GM18873 (cell line): ENCODE data around the gene C22orf39.

ENCODE experiments used
- ATAC-seq: cut with Tn5 transposase; IDR thresholded peaks from one replicate; pipeline ENCODE4 v1.9.1; 2021; ENCODE audit warnings: mild to moderate bottlenecking, moderate library complexity, moderate number of reproducible peaks; ENCODE audit not compliant: unreplicated experiment, low FRiP score

The C22orf39 gene

GRCh38 chr22:19478045-19478900, 30.8 kb upstream of the C22orf39 start:
- ATAC-seq: no peak

GRCh38 chr22:19477321-19478044, 30.0 kb upstream of the C22orf39 start:
- ATAC-seq: no peak

GRCh38 chr22:19476023-19476422, 28.5 kb upstream of the C22orf39 start:
- no peak for ATAC-seq

GRCh38 chr22:19473578-19473977, 26.1 kb upstream of the C22orf39 start:
- no peak for ATAC-seq

DNA sequence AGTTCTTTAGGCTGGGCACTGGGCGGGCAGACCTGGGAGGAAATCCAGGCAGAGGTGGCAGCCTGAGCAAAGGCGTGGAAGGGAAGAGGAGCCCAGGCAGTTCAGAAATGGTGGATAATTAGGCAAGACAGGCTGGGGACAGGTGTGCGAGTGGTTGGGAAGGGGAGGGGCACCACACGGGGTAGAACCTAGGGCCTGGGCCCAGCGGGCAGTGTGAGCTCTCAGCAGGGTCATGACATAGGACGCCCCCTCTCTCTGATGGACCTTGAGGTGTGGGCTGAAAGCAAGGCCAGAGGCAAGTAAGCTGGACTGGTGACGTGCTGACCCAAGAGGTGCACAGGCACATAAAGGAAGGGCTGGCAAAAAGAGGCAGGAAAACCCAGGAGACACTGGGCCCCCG, 24.7 kb upstream of the C22orf39 start:
- no peak for ATAC-seq

GRCh38 chr22:19471572-19471971, 24.1 kb upstream of the C22orf39 start:
- ATAC-seq: no peak

GRCh38 chr22:19470010-19470409, 22.5 kb upstream of the C22orf39 start:
- no peak for ATAC-seq

DNA sequence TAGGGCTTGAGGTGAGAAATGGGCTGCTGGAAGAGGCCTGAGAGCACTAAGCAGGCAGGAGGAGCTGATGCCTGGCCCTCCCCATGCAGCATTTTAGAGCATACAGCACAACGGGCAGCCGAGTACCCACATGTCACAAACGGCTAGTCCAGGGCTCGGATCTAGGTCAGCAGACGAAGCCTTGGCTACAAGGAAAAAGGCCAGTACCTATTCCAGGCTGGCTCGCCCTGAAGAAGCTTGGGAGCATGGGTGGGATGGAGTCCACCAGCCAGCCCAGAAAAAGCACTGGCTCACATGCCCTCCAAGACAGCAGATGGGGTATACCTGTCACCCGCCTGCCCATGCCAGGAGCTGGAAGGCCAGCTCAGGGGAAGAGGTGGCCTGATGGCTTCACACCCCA, 21.9 kb upstream of the C22orf39 start:
- no peak for ATAC-seq

DNA sequence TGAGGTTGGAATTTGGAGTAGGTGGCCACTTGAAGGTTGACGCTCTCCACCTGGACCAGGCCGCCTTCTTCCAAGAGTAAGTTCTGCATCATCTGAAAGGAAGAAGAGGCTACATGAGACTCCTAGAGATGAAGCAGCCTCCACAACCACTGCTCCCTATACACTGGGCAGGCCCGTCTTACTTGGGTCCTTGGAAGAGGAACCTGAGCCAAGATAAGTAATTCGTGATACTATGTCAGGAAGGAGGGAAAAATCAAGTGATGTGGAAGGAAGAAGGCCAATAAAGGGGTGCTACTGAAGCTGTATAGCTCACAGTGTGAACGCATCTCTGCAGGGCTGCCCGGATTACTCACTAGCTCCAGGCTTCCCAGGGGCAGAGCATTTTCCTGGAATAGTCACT, 20.4 kb upstream of the C22orf39 start:
- ATAC-seq: no peak

DNA sequence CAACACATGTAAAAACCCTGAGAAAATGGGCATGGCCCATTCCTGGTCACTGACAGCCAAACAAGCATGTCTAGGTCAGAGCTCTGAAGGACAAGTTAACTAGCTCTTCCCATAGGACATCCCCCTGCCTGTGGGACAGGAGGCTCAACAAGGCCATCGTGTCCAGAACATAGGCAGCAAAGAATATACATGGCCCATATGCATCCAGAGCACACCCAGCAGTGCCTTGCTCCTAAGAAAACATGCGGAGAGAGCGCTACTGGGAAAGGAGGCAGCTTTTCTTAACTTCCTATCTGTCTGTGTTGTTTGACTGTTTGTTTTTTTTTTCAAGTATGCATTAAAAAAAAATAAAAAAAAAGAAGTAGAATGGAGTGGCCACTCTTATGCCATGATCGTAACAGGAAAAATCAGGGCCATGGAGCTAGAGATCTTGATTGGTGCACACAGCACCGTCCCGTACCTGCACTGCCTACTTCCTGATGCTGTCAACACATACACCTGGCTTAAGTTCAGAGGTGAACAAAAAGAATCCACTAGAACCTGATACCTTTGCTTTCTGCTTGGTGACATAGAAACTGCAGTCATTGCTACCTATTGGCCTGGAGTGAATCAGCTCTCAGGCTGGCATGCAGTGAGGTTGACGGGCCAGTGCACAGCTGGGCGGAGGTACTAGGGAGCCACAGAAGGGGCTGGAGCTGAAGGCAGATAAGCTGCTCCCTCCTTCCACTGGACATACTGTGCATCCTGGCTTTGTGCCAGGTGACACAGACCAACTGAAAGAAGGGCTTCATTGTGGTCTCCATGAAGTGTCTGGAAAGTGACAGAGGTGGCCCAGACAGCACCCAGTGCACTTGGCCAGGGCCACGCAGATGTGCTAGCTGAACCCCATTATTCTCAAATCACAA, 19.6 kb upstream of the C22orf39 start:
- ATAC-seq: no peak

DNA sequence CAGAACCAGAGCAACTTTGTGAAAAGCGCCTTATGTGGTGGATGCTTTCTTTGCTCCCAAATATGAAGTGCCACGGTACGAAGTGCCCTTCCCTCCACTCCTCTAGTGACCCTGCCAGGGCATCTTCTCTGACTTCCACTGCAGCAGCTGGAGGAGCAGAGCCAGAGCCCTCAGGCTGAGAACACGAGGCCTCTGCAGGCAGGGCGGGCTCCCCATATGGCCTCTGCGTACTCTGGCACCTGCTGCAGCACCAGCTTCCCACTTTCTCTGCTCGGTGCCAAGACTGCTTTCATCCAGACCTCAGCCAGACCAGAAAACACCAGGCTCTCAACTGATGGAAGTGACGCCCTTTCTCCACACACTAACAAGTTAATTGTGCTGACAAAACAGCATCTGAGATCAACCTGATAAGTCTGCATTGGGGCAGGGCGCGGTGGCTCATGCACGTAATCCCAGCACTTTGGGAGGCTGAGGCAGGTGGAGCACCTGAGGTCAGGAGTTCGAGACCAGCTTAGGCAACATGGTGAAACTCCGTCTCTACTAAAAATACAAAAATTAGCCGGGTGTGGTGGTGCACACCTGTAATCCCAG, 18.7 kb upstream of the C22orf39 start:
- no peak for ATAC-seq

- ATAC-seq: no peak
Observed at GRCh38 chr22:19464975-19465374, 17.5 kb upstream of the C22orf39 start.

DNA sequence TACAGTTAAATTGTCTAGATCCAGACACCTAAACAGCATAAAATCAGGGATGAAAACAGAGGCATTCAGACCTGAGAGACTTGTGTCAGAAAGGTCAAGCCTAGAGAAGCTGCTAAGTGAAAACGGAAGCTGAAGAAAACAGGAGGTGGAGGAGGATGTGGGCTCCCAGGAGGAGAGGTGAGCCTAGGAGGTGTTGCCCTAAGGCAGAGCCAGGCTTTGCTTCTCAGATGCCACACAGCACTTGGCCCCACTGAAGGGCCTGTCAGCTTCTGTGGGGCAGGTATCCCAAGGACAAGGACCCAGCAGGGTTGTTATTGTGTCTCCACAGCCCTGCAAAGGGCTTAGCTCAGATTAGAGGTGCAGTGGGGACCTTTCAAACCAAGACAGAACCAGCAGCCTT, 17.0 kb upstream of the C22orf39 start:
- ATAC-seq: no peak

DNA sequence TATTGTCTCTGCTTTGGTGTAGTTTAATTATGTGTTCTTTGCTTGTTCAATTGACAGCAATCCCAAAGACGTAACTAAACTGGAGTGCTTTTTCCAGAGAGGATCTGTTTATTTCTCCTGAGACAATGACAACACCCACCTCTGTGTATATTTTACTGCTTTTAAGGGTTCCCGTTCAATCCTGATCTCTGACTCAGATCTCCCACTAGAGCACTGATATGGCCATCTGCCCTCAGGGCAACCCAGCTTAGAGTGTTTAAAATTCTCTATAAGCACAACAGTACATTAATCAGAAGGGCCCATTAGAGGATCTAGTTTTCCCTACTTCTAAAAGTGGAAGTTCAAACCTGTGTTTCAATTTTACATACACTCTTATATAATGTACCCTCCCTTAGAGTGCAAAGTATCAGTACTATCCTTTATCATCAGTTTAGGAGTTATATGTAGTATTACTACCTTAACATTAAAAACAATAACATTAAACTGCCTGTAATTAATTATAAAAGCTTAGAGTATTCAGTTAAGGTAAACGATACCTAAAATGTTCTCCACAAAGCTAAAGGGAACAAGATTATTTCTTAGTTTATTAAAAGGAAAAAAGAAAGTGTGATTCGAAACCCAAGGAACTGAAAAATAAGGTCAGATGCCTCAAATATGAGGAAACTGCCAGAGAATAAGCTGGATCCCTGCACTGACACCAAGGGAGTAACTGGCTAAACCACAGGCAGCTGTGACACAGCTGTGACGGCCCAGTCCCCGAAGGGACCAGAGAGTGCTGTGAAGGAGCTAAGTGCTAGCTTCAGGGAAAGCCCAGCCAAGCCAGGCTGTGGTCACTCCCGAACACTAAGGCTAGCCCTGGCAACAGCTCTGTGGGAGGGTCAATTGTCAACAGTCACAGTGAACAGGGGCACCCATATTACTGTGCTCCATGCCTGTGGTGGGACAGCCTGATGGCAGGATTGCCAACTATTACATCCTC, 16.3 kb upstream of the C22orf39 start:
- no peak for ATAC-seq

- ATAC-seq: no peak
Observed at GRCh38 chr22:19463008-19463407, 15.5 kb upstream of the C22orf39 start.

DNA sequence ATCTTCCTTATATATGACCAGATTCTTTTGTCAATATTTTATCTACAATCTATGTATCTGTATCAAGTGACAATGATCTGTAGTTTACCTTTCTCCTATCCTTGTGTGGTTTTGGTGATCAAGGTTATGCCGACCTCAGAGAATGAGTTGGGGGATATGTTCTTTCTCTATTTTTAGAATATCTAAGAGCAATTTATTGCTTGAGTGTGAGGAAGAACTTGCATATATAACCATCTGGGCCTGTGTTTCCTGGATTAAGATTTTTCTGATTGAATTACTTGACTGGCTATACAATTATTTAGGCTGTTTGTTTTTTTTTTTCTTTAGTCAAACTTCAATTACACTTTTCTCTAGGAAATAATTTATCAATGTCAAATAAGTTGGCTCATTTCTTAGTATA, 14.0 kb upstream of the C22orf39 start:
- no peak for ATAC-seq

DNA sequence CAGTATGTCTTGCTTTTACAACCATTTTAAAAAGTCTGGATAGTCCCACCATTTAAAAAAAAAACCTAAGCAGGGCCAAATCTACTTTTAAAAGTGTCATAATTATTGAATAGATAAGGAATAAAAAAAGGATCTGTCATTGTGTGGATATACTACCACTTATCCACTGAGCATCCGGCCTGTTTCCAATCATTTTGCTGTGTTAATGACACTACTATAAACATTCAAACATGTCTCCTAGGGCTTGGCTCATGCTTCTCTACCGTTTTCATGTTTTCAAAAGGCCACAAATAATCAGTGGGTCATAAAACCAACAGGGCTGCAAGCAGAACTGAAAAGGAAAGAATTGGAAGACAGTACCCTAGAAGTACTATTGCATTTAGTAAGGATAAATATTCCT, 12.5 kb upstream of the C22orf39 start:
- ATAC-seq: no peak

DNA sequence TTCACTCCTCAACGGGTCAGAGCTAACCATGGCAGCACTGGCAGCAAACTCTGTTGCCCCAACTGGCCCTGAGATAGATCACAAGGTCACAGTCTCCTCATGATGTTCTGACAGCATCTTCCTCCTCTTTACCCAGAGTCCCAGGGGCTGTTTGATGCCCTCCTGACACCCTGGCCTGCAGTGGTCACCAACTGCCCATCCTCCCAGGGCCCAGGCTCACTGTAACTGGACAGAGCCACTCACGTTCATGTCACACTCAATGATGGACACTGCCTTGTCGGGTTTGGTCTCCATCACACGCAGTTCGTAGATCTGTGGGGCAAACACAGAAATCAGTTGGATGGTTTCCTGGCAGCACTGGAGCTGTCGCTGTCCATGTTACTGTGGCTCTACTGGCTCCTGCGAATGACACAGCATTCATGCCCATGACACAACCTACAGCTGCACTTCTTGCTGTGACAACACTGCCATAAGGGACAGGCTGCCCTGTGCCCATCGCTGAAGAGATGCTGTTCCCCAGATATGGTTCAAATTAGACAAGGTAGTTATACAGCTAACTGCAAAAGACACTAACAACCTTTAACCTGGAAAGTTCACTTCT, 10.4 kb upstream of the C22orf39 start:
- ATAC-seq: no peak

- ATAC-seq: no peak
Observed at GRCh38 chr22:19456541-19456940, 9.0 kb upstream of the C22orf39 start.
